ENCODE measurements around the gene CHMP2A.
A peak's percentile ranks its signal among the peaks of the same experiment; 100 is the strongest.

The CHMP2A gene

DNA sequence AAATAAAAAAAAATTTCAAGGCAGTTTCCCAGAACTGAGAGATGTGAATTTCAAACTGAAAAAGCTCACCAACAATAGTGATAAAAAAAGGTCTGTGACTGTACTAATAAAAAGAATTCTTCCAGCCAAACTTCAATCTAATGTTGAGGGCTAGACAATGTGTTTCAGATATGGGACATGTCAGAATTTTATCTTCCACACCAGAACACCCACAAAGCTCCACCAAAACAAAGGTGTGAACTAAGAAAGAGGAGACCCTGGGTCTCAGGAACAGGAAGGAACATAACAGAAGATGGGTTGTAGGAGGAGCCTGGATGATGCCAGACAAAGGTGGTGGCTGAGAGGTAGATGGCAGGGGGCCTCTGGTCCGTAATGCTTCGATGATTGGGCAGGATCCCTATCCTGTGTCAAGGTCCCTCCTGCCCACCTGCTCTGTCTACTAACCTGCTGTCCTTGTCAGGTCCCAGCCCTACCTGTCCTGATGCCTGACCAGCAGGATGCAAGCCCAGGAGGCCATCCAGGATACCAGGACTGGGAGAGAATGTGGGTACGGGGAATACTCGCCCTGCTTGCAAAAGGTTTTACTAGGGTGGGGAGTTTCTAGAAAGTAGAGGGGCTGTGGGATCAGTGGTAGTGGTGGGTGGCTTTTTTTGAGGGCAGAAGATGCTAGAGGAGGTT, 13.7 kb upstream of the CHMP2A start:
- no peak for DNase-seq (ENCODE audit: low read depth)
- no peak overlapping the region for H3K4me3 ChIP-seq (ENCODE audit: low read length)
- TF ChIP-seq, protein P1, sequence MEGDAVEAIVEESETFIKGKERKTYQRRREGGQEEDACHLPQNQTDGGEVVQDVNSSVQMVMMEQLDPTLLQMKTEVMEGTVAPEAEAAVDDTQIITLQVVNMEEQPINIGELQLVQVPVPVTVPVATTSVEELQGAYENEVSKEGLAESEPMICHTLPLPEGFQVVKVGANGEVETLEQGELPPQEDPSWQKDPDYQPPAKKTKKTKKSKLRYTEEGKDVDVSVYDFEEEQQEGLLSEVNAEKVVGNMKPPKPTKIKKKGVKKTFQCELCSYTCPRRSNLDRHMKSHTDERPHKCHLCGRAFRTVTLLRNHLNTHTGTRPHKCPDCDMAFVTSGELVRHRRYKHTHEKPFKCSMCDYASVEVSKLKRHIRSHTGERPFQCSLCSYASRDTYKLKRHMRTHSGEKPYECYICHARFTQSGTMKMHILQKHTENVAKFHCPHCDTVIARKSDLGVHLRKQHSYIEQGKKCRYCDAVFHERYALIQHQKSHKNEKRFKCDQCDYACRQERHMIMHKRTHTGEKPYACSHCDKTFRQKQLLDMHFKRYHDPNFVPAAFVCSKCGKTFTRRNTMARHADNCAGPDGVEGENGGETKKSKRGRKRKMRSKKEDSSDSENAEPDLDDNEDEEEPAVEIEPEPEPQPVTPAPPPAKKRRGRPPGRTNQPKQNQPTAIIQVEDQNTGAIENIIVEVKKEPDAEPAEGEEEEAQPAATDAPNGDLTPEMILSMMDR (conservative IDR thresholded peaks at IDR 0.05; ENCODE audit: low read depth, low read length): no peak

DNA sequence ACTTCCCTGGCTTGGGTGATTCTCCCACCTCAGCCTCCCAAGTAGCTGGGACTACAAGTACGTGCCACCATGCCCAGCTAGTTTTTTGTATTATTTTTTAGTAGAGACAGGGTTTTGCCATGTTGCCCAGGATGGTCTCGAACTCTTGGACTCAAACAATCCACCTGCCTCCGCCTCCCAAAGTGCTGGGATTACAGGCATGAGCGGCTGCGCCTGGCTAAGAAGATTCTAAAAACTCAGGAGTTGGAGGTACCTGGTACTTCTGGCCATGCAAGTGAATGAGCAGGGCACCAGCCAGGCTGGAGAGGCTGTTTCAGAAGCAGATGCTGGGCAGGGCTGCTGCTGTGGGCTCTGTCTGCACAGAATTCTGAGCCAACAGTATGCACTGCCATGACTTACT, 12.1 kb upstream of the CHMP2A start:
- DNase-seq (ENCODE audit: low read depth): no peak
- TF ChIP-seq, protein P1 (conservative IDR thresholded peaks at IDR 0.05; ENCODE audit: low read depth, low read length): no peak

DNA sequence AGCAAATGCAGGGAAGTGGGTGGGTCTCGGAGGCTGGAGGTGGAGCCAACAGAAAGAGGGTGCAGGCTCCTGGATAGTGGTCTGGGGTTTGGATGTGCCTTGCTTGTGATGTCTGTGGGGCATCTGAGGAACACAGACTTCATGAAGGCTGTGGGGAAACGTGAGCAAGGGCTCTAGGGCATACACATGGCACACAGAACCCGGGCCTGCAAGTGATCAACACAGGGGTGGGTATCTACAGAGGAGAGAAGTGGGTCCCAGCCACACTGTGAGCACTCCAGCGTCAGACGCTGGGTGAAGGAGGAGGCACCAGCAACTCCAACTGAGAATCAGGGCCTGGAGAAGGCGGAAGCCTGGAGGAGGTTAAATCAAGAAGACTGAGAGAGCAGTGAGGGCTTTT, 8.9 kb upstream of the CHMP2A start:
- no peak overlapping the region for H3K4me3 ChIP-seq (ENCODE audit: low read length)
- DNase-seq (ENCODE audit: low read depth): no peak
- TF ChIP-seq, protein P1 (conservative IDR thresholded peaks at IDR 0.05; ENCODE audit: low read depth, low read length): no peak

More for the DNA sequence above, 12.1 kb upstream of the CHMP2A start:
- H3K4me3 ChIP-seq (ENCODE audit: low read length): no peak overlapping the region

DNA sequence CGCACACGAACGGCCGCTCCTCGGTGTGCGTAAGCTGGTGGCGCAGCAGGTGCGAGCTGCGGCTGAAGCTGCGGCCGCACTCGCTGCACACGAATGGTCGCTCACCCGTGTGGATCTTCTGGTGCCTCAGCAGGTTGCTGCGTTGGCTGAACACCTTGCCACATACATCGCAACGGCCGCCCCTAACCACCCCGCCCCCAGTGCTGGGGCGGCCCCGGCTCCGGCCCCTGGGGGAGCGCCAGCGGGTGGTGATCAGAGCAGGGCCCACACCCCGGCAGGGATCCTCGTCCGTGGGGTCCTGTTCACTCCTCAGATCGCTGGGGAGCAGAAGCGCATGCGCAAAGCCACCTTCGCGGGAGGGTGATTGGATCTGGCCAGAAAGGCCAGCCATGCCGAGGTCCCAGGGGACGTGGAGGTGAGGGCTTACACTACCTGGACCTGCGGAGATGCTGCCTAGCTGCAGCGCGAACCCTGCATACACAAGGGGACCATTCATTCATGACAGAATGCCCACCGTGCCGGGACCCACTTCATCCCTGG, 8.2 kb upstream of the CHMP2A start:
- peak overlapping the region; percentile 23 for H3K4me3 ChIP-seq (ENCODE audit: low read length)
- no peak for DNase-seq (ENCODE audit: low read depth)
- TF ChIP-seq, protein P1 (conservative IDR thresholded peaks at IDR 0.05; ENCODE audit: low read depth, low read length): no peak

DNA sequence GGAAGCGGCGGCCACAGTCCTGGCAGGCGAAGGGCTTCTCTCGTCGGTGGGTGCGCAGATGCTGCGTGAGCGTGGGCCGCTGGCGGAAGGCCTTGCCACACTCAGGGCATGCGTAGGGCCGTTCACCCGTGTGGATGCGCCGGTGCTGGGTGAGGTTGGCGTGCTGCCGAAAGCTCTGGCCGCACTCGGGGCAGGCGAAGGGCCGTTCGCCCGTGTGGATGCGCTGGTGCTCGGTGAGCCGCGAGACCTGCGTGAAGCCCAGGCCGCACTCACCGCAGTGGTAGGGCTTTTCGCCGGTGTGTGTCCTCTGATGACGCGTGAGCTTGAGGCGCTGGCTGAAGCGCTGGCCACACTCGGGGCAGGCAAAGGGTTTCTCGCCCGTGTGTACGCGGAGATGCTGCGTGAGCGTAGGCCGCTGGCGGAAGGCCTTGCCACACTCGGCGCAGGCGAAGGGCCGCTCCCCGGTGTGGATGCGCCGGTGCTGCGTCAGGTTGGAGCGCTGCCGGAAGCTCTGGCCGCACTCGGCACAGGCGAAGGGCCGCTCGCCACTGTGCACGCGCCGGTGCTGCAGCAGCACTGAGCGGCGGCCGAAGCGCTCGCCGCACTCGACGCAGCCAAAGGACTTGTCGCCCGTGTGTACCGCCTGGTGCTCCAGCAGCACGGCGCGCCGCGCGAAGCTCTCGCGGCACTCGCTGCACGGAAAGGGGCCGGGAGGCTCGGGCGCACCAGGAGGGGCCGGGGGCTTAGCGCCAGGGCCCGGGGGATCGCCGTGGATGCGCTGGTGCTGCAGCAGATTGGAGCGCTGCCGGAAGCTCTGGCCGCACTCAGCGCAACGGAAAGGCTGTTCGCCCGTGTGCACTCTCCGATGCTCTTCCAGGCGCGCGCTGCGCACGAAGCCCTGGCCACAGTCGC, 7.5 kb upstream of the CHMP2A start:
- peak overlapping the region; percentile 23 for H3K4me3 ChIP-seq (ENCODE audit: low read length)
- TF ChIP-seq, protein P1 (conservative IDR thresholded peaks at IDR 0.05; ENCODE audit: low read depth, low read length): no peak
- no peak for DNase-seq (ENCODE audit: low read depth)

DNA sequence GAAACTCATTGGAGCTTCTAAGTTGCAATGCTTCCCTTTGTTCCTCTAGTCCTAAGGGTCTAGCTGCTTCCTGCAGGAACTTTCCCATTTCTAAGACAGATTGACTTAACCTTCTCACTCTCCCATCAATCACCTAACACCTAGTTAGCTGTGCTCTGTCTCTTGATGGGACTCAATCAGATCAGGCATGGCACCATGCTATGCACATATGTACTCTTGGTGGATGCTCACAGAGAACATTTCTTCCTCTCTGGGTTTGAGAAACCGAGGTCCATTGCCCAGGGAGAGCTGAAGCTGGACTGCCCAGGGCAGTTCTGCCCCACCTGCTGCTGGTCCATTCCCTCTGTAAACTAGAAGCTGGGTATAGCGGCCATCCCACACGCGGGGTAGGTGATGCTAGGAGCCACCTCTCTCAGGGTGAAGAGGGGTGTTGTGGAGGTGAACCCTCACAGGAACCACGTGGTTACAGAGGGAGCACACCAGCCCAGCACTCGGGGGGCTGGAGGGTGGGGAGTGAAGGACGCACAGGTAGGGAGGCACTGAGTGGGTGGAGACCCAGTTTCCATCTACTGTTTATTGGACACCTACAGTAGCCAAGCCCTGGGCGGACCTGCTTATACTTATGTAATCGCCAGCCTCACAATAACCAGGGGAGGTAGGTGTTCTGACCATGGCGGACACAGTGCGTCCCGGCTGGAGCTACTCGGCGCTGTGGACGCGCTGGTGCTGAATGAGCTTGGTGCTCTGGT, 6.6 kb upstream of the CHMP2A start:
- DNase-seq (ENCODE audit: low read depth): no peak
- no peak overlapping the region for H3K4me3 ChIP-seq (ENCODE audit: low read length)
- TF ChIP-seq, protein P1 (conservative IDR thresholded peaks at IDR 0.05; ENCODE audit: low read depth, low read length): no peak
